ENCODE measurements around the gene PSMG4. TPM values are rescaled to one million over a fixed set of nuclear protein-coding genes. Genes with fewer than 3 reads are reported as not detected.

The PSMG4 gene
- total and polyA plus RNA-seq, 2 of the 8 experiments (the other 6 are each of a cell fraction or from before 2014, with no cell fraction given): 40.6 to 113 TPM

- TF ChIP-seq, protein P1, sequence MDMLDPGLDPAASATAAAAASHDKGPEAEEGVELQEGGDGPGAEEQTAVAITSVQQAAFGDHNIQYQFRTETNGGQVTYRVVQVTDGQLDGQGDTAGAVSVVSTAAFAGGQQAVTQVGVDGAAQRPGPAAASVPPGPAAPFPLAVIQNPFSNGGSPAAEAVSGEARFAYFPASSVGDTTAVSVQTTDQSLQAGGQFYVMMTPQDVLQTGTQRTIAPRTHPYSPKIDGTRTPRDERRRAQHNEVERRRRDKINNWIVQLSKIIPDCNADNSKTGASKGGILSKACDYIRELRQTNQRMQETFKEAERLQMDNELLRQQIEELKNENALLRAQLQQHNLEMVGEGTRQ (IDR thresholded peaks at IDR 0.05; ENCODE audit: low read length): no peak
- TF ChIP-seq FOSL1 (IDR thresholded peaks at IDR 0.05; ENCODE audit: insufficient read depth, low read depth, low read length): no peak
- no peak for TF ChIP-seq RXRA (IDR thresholded peaks at IDR 0.05; ENCODE audit: insufficient read depth, low read depth, low read length)
- TF ChIP-seq CTCF (IDR thresholded peaks at IDR 0.05; ENCODE audit: control extremely low read depth in 1 of 3, insufficient read depth in 1 of 3, low read depth in 1 of 3, low read length in 3 of 3): peak in 1 of 3 experiments; percentile 22; a peak in 1 of 4 replicates
- TF ChIP-seq SIRT6 (IDR thresholded peaks at IDR 0.05; ENCODE audit: low read length): no peak
- no peak; the same call in 1 of the 2 replicates for TF ChIP-seq RBBP5 (IDR thresholded peaks at IDR 0.05; ENCODE audit: borderline replicate concordance, low read depth, low read length)
- TF ChIP-seq POLR2AphosphoS5 (IDR thresholded peaks at IDR 0.05; ENCODE audit: low read depth, low read length): no peak
- TF ChIP-seq YY1 (IDR thresholded peaks at IDR 0.05; ENCODE audit: low read depth, low read length): no peak
Measured at GRCh38 chr6:3229566-3230178, 29.1 kb upstream of the PSMG4 start (continued).

All from H1 (cell line).